ENCODE results near the gene GCN1. TPM values are rescaled to one million over a fixed set of nuclear protein-coding genes. Genes with fewer than 3 reads are reported as not detected.
"Not testable (repeated sequence)": the region's sequence is repeated elsewhere in the genome, so short reads cannot be mapped to it uniquely, and the experiment has no call there.

Gene GCN1
- polyA plus RNA-seq, 1 donor (not counting 4 experiments of a cell fraction or from before 2014, with no cell fraction given), result 34.1 TPM

DNA sequence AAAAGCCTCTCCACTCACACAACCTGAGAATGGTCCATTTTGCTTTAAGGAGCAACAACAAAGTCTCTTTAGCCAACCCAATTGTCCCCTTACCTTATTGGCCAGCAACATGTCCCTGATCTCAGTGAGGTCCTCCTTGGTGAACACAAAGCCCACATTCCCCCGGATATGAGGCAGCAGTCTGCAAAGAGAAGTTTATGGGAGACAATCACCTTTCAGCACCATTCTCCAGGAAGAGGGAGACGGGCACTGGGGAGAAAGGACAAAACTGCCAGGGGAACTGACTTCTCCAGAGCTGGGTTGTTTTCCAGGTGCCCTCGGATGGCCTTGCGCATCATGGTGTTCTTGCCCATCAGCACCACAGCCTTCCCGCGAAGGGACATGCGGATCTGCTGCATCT is 4.5 kb upstream of the GCN1 start:
- Histone ChIP-seq H3K79me2 (ENCODE audit: control insufficient read depth, insufficient read depth, low read length) (peaks cover 45% of the 10 kb centered on the region), H3K9me3 (ENCODE audit: control insufficient read depth, low read depth, low read length) (no peaks in the 10 kb centered on the region), H2AFZ (ENCODE audit: control insufficient read depth, low read length) (no peak overlapping the region), H3K9ac (ENCODE audit: control insufficient read depth, extremely low read depth, insufficient read depth, low read length) (peak overlapping the region; percentile 98), H3K4me3 (ENCODE audit: control insufficient read depth in 2 of 3, extremely low read depth in 1 of 3, insufficient read depth in 2 of 3, low read depth in 1 of 3, low read length in 3 of 3) (peak overlapping the region; percentile 83 to 100 (median 85)), H3K27ac (ENCODE audit: control insufficient read depth, insufficient read depth, low read length) (peak overlapping the region; percentile 89), H3K9me1 (ENCODE audit: control insufficient read depth, extremely low read depth, insufficient read depth, low read length) (no peaks in the 10 kb centered on the region), H3K4me2 (ENCODE audit: control insufficient read depth, extremely low read depth, insufficient read depth, low read depth, low read length) (peak overlapping the region; percentile 93), H3K36me3 (ENCODE audit: control insufficient read depth in 2 of 2, extremely low read depth in 1 of 2, insufficient read depth in 2 of 2, low read length in 2 of 2) (peaks cover 27 to 38% of the 10 kb centered on the region in 2 experiments), H3K27me3 (ENCODE audit: control insufficient read depth, extremely low read depth, insufficient read depth, low read length) (no peaks in the 10 kb centered on the region), H3K4me1 (ENCODE audit: control insufficient read depth, extremely low read depth, insufficient read depth, low read length) (peaks cover 37% of the 10 kb centered on the region), H4K20me1 (ENCODE audit: control insufficient read depth, extremely low read depth, insufficient read depth, low read length) (peaks cover 25% of the 10 kb centered on the region)
- no peak for TF ChIP-seq EZH2 (IDR thresholded peaks at IDR 0.05; ENCODE audit: low read length)
- TF ChIP-seq, protein P1, sequence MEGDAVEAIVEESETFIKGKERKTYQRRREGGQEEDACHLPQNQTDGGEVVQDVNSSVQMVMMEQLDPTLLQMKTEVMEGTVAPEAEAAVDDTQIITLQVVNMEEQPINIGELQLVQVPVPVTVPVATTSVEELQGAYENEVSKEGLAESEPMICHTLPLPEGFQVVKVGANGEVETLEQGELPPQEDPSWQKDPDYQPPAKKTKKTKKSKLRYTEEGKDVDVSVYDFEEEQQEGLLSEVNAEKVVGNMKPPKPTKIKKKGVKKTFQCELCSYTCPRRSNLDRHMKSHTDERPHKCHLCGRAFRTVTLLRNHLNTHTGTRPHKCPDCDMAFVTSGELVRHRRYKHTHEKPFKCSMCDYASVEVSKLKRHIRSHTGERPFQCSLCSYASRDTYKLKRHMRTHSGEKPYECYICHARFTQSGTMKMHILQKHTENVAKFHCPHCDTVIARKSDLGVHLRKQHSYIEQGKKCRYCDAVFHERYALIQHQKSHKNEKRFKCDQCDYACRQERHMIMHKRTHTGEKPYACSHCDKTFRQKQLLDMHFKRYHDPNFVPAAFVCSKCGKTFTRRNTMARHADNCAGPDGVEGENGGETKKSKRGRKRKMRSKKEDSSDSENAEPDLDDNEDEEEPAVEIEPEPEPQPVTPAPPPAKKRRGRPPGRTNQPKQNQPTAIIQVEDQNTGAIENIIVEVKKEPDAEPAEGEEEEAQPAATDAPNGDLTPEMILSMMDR (optimal IDR thresholded peaks at IDR 0.05 in 1 of 3, IDR thresholded peaks at IDR 0.05 in 1 of 3, conservative IDR thresholded peaks at IDR 0.05 in 1 of 3; ENCODE audit: extremely low read depth in 1 of 3, insufficient read depth in 2 of 3, low read length in 3 of 3), result no peak
- FAIRE-seq (no peak), DNase-seq (ENCODE audit: low read depth, low spot score) (no peak)
- dilution Hi-C loops (cut with MboI; ENCODE audit: extremely low pct_ligation_motif_present, low sequenced_read_pairs), result no loop called here

DNA sequence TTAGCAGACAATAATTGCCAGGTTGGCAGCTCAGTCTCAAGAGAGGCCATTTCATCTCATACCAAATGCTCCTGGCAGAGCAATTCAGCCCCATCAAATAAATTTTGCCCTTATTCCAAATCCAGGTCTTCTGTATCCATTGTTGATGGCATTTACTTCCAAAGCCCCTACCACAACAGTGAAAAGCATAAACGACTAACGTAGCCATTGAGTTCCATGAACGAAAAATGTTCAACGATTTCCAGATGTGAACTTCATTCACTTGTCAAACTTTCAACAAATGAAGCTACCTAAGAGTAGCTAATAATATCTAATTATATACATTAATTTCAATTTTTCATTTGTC is 3.0 kb upstream of the GCN1 start:
- Histone ChIP-seq H3K9ac (ENCODE audit: control insufficient read depth, extremely low read depth, insufficient read depth, low read length) (no peak overlapping the region), H3K79me2 (ENCODE audit: control insufficient read depth, insufficient read depth, low read length) (peaks cover 59% of the 10 kb centered on the region), H3K9me3 (ENCODE audit: control insufficient read depth, low read depth, low read length) (no peaks in the 10 kb centered on the region), H4K20me1 (ENCODE audit: control insufficient read depth, extremely low read depth, insufficient read depth, low read length) (peaks cover 25% of the 10 kb centered on the region), H3K4me2 (ENCODE audit: control insufficient read depth, extremely low read depth, insufficient read depth, low read depth, low read length) (no peak overlapping the region), H3K4me3 (ENCODE audit: control insufficient read depth in 2 of 3, extremely low read depth in 1 of 3, insufficient read depth in 2 of 3, low read depth in 1 of 3, low read length in 3 of 3) (no peak overlapping the region), H3K36me3 (ENCODE audit: control insufficient read depth in 2 of 2, extremely low read depth in 1 of 2, insufficient read depth in 2 of 2, low read length in 2 of 2) (peaks cover 27 to 38% of the 10 kb centered on the region in 2 experiments), H2AFZ (ENCODE audit: control insufficient read depth, low read length) (no peak overlapping the region), H3K9me1 (ENCODE audit: control insufficient read depth, extremely low read depth, insufficient read depth, low read length) (no peaks in the 10 kb centered on the region), H3K27me3 (ENCODE audit: control insufficient read depth, extremely low read depth, insufficient read depth, low read length) (no peaks in the 10 kb centered on the region), H3K4me1 (ENCODE audit: control insufficient read depth, extremely low read depth, insufficient read depth, low read length) (peaks cover 41% of the 10 kb centered on the region), H3K27ac (ENCODE audit: control insufficient read depth, insufficient read depth, low read length) (no peak overlapping the region)
- dilution Hi-C loops (cut with MboI; ENCODE audit: extremely low pct_ligation_motif_present, low sequenced_read_pairs), result no loop called here
- FAIRE-seq (no peak), DNase-seq (ENCODE audit: low read depth, low spot score) (no peak)
- no peak for TF ChIP-seq EZH2 (IDR thresholded peaks at IDR 0.05; ENCODE audit: low read length)
- TF ChIP-seq, protein P1 (optimal IDR thresholded peaks at IDR 0.05 in 1 of 3, IDR thresholded peaks at IDR 0.05 in 1 of 3, conservative IDR thresholded peaks at IDR 0.05 in 1 of 3; ENCODE audit: extremely low read depth in 1 of 3, insufficient read depth in 2 of 3, low read length in 3 of 3), result no peak

GRCh38 chr12:120196817-120197541 is 2.5 kb upstream of the GCN1 start:
- H3K9me1 ChIP-seq (ENCODE audit: control insufficient read depth, extremely low read depth, insufficient read depth, low read length); H3K4me2 ChIP-seq (ENCODE audit: control insufficient read depth, extremely low read depth, insufficient read depth, low read depth, low read length); DNase-seq (ENCODE audit: low read depth, low spot score); FAIRE-seq; H3K27ac ChIP-seq (ENCODE audit: control insufficient read depth, insufficient read depth, low read length); dilution Hi-C loops (cut with MboI; ENCODE audit: extremely low pct_ligation_motif_present, low sequenced_read_pairs); H3K4me3 ChIP-seq (ENCODE audit: control insufficient read depth in 2 of 3, extremely low read depth in 1 of 3, insufficient read depth in 2 of 3, low read depth in 1 of 3, low read length in 3 of 3); H3K27me3 ChIP-seq (ENCODE audit: control insufficient read depth, extremely low read depth, insufficient read depth, low read length); H2AFZ ChIP-seq (ENCODE audit: control insufficient read depth, low read length); H3K9me3 ChIP-seq (ENCODE audit: control insufficient read depth, low read depth, low read length); H3K9ac ChIP-seq (ENCODE audit: control insufficient read depth, extremely low read depth, insufficient read depth, low read length): not testable (repeated sequence)
- Histone ChIP-seq H4K20me1 (ENCODE audit: control insufficient read depth, extremely low read depth, insufficient read depth, low read length) (peaks cover 25% of the 10 kb centered on the region), H3K79me2 (ENCODE audit: control insufficient read depth, insufficient read depth, low read length) (peaks cover 63% of the 10 kb centered on the region), H3K4me1 (ENCODE audit: control insufficient read depth, extremely low read depth, insufficient read depth, low read length) (peaks cover 41% of the 10 kb centered on the region), H3K36me3 (ENCODE audit: control insufficient read depth in 2 of 2, extremely low read depth in 1 of 2, insufficient read depth in 2 of 2, low read length in 2 of 2) (peaks cover 27 to 38% of the 10 kb centered on the region in 2 experiments)
